ENCODE measurements around the gene PLXNA4.

- TF ChIP-seq POLR2AphosphoS5 (IDR thresholded peaks at IDR 0.05), result no peak
- TF ChIP-seq, protein P1, sequence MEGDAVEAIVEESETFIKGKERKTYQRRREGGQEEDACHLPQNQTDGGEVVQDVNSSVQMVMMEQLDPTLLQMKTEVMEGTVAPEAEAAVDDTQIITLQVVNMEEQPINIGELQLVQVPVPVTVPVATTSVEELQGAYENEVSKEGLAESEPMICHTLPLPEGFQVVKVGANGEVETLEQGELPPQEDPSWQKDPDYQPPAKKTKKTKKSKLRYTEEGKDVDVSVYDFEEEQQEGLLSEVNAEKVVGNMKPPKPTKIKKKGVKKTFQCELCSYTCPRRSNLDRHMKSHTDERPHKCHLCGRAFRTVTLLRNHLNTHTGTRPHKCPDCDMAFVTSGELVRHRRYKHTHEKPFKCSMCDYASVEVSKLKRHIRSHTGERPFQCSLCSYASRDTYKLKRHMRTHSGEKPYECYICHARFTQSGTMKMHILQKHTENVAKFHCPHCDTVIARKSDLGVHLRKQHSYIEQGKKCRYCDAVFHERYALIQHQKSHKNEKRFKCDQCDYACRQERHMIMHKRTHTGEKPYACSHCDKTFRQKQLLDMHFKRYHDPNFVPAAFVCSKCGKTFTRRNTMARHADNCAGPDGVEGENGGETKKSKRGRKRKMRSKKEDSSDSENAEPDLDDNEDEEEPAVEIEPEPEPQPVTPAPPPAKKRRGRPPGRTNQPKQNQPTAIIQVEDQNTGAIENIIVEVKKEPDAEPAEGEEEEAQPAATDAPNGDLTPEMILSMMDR (IDR thresholded peaks at IDR 0.05), result no peak
Observed at GRCh38 chr7:132228240-132228639, 348.0 kb downstream of the PLXNA4 start.

All from stomach (tissue), 4 donors.